Breast epithelium (tissue), 4 donors: ENCODE measurements around the gene ARF6. TPM values are rescaled to one million over a fixed set of nuclear protein-coding genes. Genes with fewer than 3 reads are reported as not detected.
"Not testable (repeated sequence)": the region's sequence is repeated elsewhere in the genome, so short reads cannot be mapped to it uniquely, and the experiment has no call there.

ENCODE experiments used
- DNase-seq, 2 donors: peaks; one replicate each; pipeline ENCODE4 v3.0.0-alpha.2; 2019; ENCODE audit warnings: low spot score in 2 of 2
- H3K27ac ChIP-seq, 2 donors: fragments of 200-600 bp; sonication (generic) in 1 of 2; one replicate each; pipeline ENCODE4 v1.5.1; 2016 to 2019; ENCODE audit warnings: mild to moderate bottlenecking in 1 of 2
- H3K27me3 ChIP-seq, 2 donors: fragments of 200-600 bp; sonication (generic) in 1 of 2; one replicate each; pipeline versions ENCODE4 v1.5.1 to v1.6.0; 2017 to 2019; ENCODE audit warnings: control low read depth in 1 of 2, mild to moderate bottlenecking in 1 of 2
- H3K36me3 ChIP-seq: fragments of 200-600 bp; one replicate; pipeline ENCODE4 v1.5.1; 2019
- H3K4me1 ChIP-seq, 2 donors: fragments of 200-600 bp; sonication (generic); one replicate each; pipeline ENCODE4 v1.5.1; 2016 to 2019; ENCODE audit warnings: control low read depth in 1 of 2
- H3K4me3 ChIP-seq, 3 donors: fragments of 200-600 bp; sonication (generic); 1 replicate in 2 of 3; 2 replicates in 1 of 3; pipeline ENCODE4 v1.5.1; 2016 to 2019; ENCODE audit warnings: mild to moderate bottlenecking in 3 of 3, moderate library complexity in 2 of 3
- H3K9me3 ChIP-seq, 2 donors: fragments of 200-600 bp; sonication (generic) in 1 of 2; one replicate each; pipeline ENCODE4 v1.5.1; 2016 to 2019; ENCODE audit warnings: control low read depth in 1 of 2
- CTCF ChIP-seq, 3 donors: fragments of 450-650 bp; IDR thresholded peaks; one replicate each; pipeline ENCODE4 v1.5.1; 2016 to 2017; ENCODE audit warnings: antibody characterized with exemption in 3 of 3, mild to moderate bottlenecking in 3 of 3, moderate library complexity in 3 of 3
- POLR2A ChIP-seq: fragments of 450-650 bp; IDR thresholded peaks from one replicate; pipeline ENCODE4 v1.6.1; 2016; ENCODE audit warnings: antibody characterized with exemption, mild to moderate bottlenecking, moderate library complexity
- POLR2AphosphoS5 ChIP-seq, 3 donors: sonication (generic); formaldehyde crosslinking; IDR thresholded peaks; one replicate each; pipeline ENCODE4 v1.6.1; 2017; ENCODE audit warnings: antibody characterized with exemption in 3 of 3
- intact Hi-C: fragments of 100-400 bp; cut with DNase I; formaldehyde crosslinking; loops from one replicate; pipeline ENCODE4 v1.15.1; 2023; ENCODE audit warnings: low total_unique reads
- total RNA-seq, 3 donors: library from RNA; depleted of rRNA; stranded (reverse); fragments of >200 nt; gene quantifications; one replicate each; pipeline ENCODE4 v1.1.0, GENCODE V29; 2016

The ARF6 gene
- total RNA-seq, 3 donors from 2014 or later: 39.2 to 63.8 (median 44.2) TPM

- H3K4me3 ChIP-seq: peak overlapping the region in 1 of 3 donors; percentile 21
- intact Hi-C loops: loop anchor here (10.0 kb wide), 1 partner anchor 108 kb away; no protein-coding TSS in a partner anchor
- peak overlapping the region in 1 of 2 donors; percentile 99 for H3K27ac ChIP-seq
- no peaks in the 10 kb centered on the region for H3K9me3 ChIP-seq
- TF ChIP-seq POLR2A: no peak
- TF ChIP-seq POLR2AphosphoS5 (IDR thresholded peaks at IDR 0.05): no peak
- TF ChIP-seq CTCF (IDR thresholded peaks at IDR 0.05): no peak
- peaks cover 0 to 24% of the 10 kb centered on the region in 2 donors for H3K4me1 ChIP-seq
- no peak for DNase-seq
- no peaks in the 10 kb centered on the region for H3K27me3 ChIP-seq
- no peaks in the 10 kb centered on the region for H3K36me3 ChIP-seq
Observed at GRCh38 chr14:49896966-49897365, 4.1 kb downstream of the ARF6 start.

GRCh38 chr14:49897414-49897813 is 4.5 kb downstream of the ARF6 start:
- peaks cover 0 to 24% of the 10 kb centered on the region in 2 donors for H3K4me1 ChIP-seq
- no peak for DNase-seq
- no peaks in the 10 kb centered on the region for H3K27me3 ChIP-seq
- TF ChIP-seq POLR2AphosphoS5 (IDR thresholded peaks at IDR 0.05): no peak
- no peak for TF ChIP-seq CTCF (IDR thresholded peaks at IDR 0.05)
- no peak for TF ChIP-seq POLR2A
- no peaks in the 10 kb centered on the region for H3K9me3 ChIP-seq
- intact Hi-C loops: loop anchor here (10.0 kb wide), 1 partner anchor 107 kb away; no protein-coding TSS in a partner anchor
- no peaks in the 10 kb centered on the region for H3K36me3 ChIP-seq
- peak overlapping the region; percentile 20 to 99 for H3K27ac ChIP-seq
- H3K4me3 ChIP-seq: peak overlapping the region in 1 of 3 donors; percentile 21

- Histone ChIP-seq H3K36me3 (no peaks in the 10 kb centered on the region), H3K9me3 (no peaks in the 10 kb centered on the region), H3K4me3 (peak overlapping the region in 2 of 3 donors; percentile 17 to 46), H3K27ac (peak overlapping the region; percentile 70 to 99), H3K27me3 (no peaks in the 10 kb centered on the region), H3K4me1 (peaks cover 0 to 24% of the 10 kb centered on the region in 2 donors)
- TF ChIP-seq POLR2A (no peak), CTCF (IDR thresholded peaks at IDR 0.05) (no peak), POLR2AphosphoS5 (IDR thresholded peaks at IDR 0.05) (peak in 1 of 3 donors; percentile 57)
- no peak for DNase-seq
- intact Hi-C loops: loop anchor here (10.0 kb wide), 1 partner anchor 107 kb away; no protein-coding TSS in a partner anchor
Observed at GRCh38 chr14:49897965-49898364, 5.1 kb downstream of the ARF6 start.

GRCh38 chr14:49898485-49898884 is 5.6 kb downstream of the ARF6 start:
- Histone ChIP-seq H3K9me3 (no peaks in the 10 kb centered on the region), H3K36me3 (no peaks in the 10 kb centered on the region), H3K27me3 (no peaks in the 10 kb centered on the region), H3K27ac (peak overlapping the region; percentile 70 to 99), H3K4me1 (peaks cover 0 to 24% of the 10 kb centered on the region in 2 donors), H3K4me3 (peak overlapping the region in 2 of 3 donors; percentile 17 to 46)
- no peak for DNase-seq
- intact Hi-C loops: loop anchor here (10.0 kb wide), 1 partner anchor 106 kb away; no protein-coding TSS in a partner anchor
- TF ChIP-seq CTCF (IDR thresholded peaks at IDR 0.05) (no peak), POLR2A (no peak), POLR2AphosphoS5 (IDR thresholded peaks at IDR 0.05) (no peak)

- no peak for TF ChIP-seq POLR2A
- Histone ChIP-seq H3K4me1 (peaks cover 0 to 16% of the 10 kb centered on the region in 2 donors), H3K4me3 (no peak overlapping the region), H3K36me3 (no peaks in the 10 kb centered on the region), H3K27ac (no peak overlapping the region), H3K9me3 (no peaks in the 10 kb centered on the region), H3K27me3 (no peaks in the 10 kb centered on the region)
- no peak for DNase-seq
- intact Hi-C loops: no loop called here
Observed at GRCh38 chr14:49900973-49901372, 8.1 kb downstream of the ARF6 start.

- intact Hi-C loops, DNase-seq, H3K4me3 ChIP-seq, H3K27ac ChIP-seq, H3K9me3 ChIP-seq, H3K36me3 ChIP-seq, H3K4me1 ChIP-seq, H3K27me3 ChIP-seq: not testable (repeated sequence)
Observed at GRCh38 chr14:49902679-49903246, 9.9 kb downstream of the ARF6 start.
